ENCODE data around the gene DNAJB7.

GRCh38 chr22:40878922-40879321 lies 17.0 kb upstream of the DNAJB7 start:
- TF ChIP-seq CTCF (IDR thresholded peaks at IDR 0.05) (no peak), POLR2A (IDR thresholded peaks at IDR 0.05) (no peak)
